ENCODE data around the gene NTSR2.

The NTSR2 gene

GRCh38 chr2:11669454-11670291, at the start of gene NTSR2:
TSS of gene NTSR2 (minus strand) at chr2:11670195. CDS start at chr2:11670129, 66 bp downstream.
- DNase-seq, result no peak

GRCh38 chr2:11719230-11719977, 49.4 kb upstream of the NTSR2 start:
- DNase-seq, result no peak

GRCh38 chr2:11718606-11719005, 48.6 kb upstream of the NTSR2 start:
- no peak for DNase-seq

- DNase-seq, result no peak
Measured at GRCh38 chr2:11717623-11718022, 47.6 kb upstream of the NTSR2 start.

- DNase-seq, result no peak
Measured at GRCh38 chr2:11716689-11717321, 46.8 kb upstream of the NTSR2 start.

- no peak for DNase-seq
Measured at GRCh38 chr2:11715987-11716652, 46.1 kb upstream of the NTSR2 start.

- DNase-seq, result no peak
Measured at GRCh38 chr2:11713815-11714214, 43.8 kb upstream of the NTSR2 start.

- no peak for DNase-seq
Measured at GRCh38 chr2:11712866-11713265, 42.9 kb upstream of the NTSR2 start.

GRCh38 chr2:11711751-11712150, 41.8 kb upstream of the NTSR2 start:
- DNase-seq, result no peak

- no peak for DNase-seq
Measured at GRCh38 chr2:11711354-11711716, 41.3 kb upstream of the NTSR2 start.

- no peak for DNase-seq
Measured at GRCh38 chr2:11710632-11711353, 40.8 kb upstream of the NTSR2 start.

GRCh38 chr2:11710210-11710609, 40.2 kb upstream of the NTSR2 start:
- no peak for DNase-seq

- DNase-seq, result no peak
Measured at GRCh38 chr2:11709293-11709692, 39.3 kb upstream of the NTSR2 start.

GRCh38 chr2:11708106-11708505, 38.1 kb upstream of the NTSR2 start:
- no peak for DNase-seq

GRCh38 chr2:11705711-11706110, 35.7 kb upstream of the NTSR2 start:
- no peak for DNase-seq

GRCh38 chr2:11705063-11705462, 35.1 kb upstream of the NTSR2 start:
- DNase-seq, result no peak

GRCh38 chr2:11703700-11704099, 33.7 kb upstream of the NTSR2 start:
- no peak for DNase-seq

- DNase-seq, result peak; percentile 13
Measured at GRCh38 chr2:11702946-11703345, 33.0 kb upstream of the NTSR2 start.

- peak; percentile 60 for DNase-seq
Measured at GRCh38 chr2:11701751-11702301, 31.8 kb upstream of the NTSR2 start.

- peak; percentile 31 for DNase-seq
Measured at GRCh38 chr2:11701206-11701605, 31.2 kb upstream of the NTSR2 start.

GRCh38 chr2:11699686-11700670, 30.0 kb upstream of the NTSR2 start:
- peak; percentile 31 for DNase-seq

Data from activated effector memory CD4-positive, alpha-beta T cell treated with anti-CD3 and anti-CD28 coated beads, Interleukin-2, amount 50 U/mL, for 16 hours (primary cell).